Ovary (tissue), 9 donors: ENCODE measurements around the gene CRB1. TPM values are rescaled to one million over a fixed set of nuclear protein-coding genes. Genes with fewer than 3 reads are reported as not detected.
"Not testable (repeated sequence)": the region's sequence is repeated elsewhere in the genome, so short reads cannot be mapped to it uniquely, and the experiment has no call there.

Experiments used
- DNase-seq, 5 donors: peaks; one replicate each; pipeline ENCODE4 v3.0.0-alpha.2; 2019 to 2020
- H3K27ac ChIP-seq, 2 donors: fragments of 200-600 bp; one replicate each; pipeline versions ENCODE4 v1.5.1 to v1.8.0; 2019 to 2022
- H3K27me3 ChIP-seq: fragments of 200-600 bp; one replicate; pipeline ENCODE4 v1.8.0; 2022
- H3K36me3 ChIP-seq: fragments of 200-600 bp; sonication (generic); one replicate; pipeline ENCODE4 v1.5.1; 2019
- H3K4me1 ChIP-seq: one replicate; pipeline ENCODE4 v1.8.1; 2013; ENCODE audit warnings: mild to moderate bottlenecking, moderate library complexity; ENCODE audit not compliant: insufficient read depth
- H3K4me3 ChIP-seq: fragments of 200-600 bp; sonication (generic); one replicate; pipeline ENCODE4 v1.5.1; 2017
- H3K9me3 ChIP-seq, 2 donors: fragments of 200-600 bp in 1 of 2; sonication (generic) in 1 of 2; one replicate each; pipeline versions ENCODE4 v1.5.1 to v1.8.1; 2013 to 2019; ENCODE audit warnings: mild to moderate bottlenecking in 1 of 2, moderate library complexity in 1 of 2
- EP300 ChIP-seq: sonication (generic); formaldehyde crosslinking; IDR thresholded peaks from one replicate; pipeline ENCODE4 v1.6.1; 2017; ENCODE audit warnings: antibody characterized with exemption
- POLR2A ChIP-seq: fragments of 450-650 bp; IDR thresholded peaks from one replicate; pipeline ENCODE4 v1.6.1; 2017; ENCODE audit warnings: antibody characterized with exemption, mild to moderate bottlenecking, moderate library complexity
- WGBS, 3 donors: extraction: QIAGEN DNeasy Blood & Tissue Kit in 1 of 3; methylation state at CpG; one replicate each; pipeline versions ENCODE4 v1.1.5 to v1.1.7; 2013 to 2017; 5-methylcytosine and 5-hydroxymethylcytosine counted together
- intact Hi-C, 4 donors: fragments of 100-400 bp; cut with DNase I; formaldehyde crosslinking; loops; one replicate each; pipeline versions ENCODE4 v1.11.0 to v1.15.1; 2022 to 2023
- polyA plus RNA-seq, 2 donors: library from polyadenylated mRNA; stranded (reverse); fragments of 200-250 nt in 1 of 2; fragments of 350-450 nt in 1 of 2; fragmentation: Illumina TruSeq in 1 of 2; extraction: RNeasy Lipid Tissue Mini Kit (QIAGEN cat#74804) in 1 of 2; gene quantifications; one replicate each; pipeline ENCODE4 v1.2.3, GENCODE V29; 2013 to 2014
- total RNA-seq, 7 donors: library from RNA; depleted of rRNA in 2 of 7; stranded (reverse); fragments of >200 nt in 2 of 7; fragmentation: NEBNext Ultra II Directional in 3 of 7; extraction: Animal tissue kit (Norgen Biotek cat#: 25700) in 3 of 7; gene quantifications; one replicate each; pipeline versions ENCODE4 v1.1.0 to v1.2.4, GENCODE V29; 2016 to 2023
- TF ChIP-seq, protein P1 (sequence below), 3 donors: fragments of 450-650 bp in 2 of 3; fragments of 200-600 bp in 1 of 3; IDR thresholded peaks; one replicate each; pipeline versions ENCODE4 v1.5.1 to v1.8.0; 2016 to 2022; ENCODE audit warnings: antibody characterized with exemption in 3 of 3, mild to moderate bottlenecking in 1 of 3
- donor health status: DM: no; HTN: no; CAD: no; lungs with moderate emphysema.
- donor health status: DM: no; HTN: no; CAD: no.
- donor health status: Bipolar disorder and iron deficiency.
- donor health status: DM: yes; HTN: yes; CAD: no.
- donor health status: DM: no; HTN: no; CAD: no.
- donor health status: DM: yes; HTN: yes; CAD: no.

Gene CRB1
- total and polyA plus RNA-seq, 9 donors = 0.60 to 4.0 (median 1.1) TPM

DNA sequence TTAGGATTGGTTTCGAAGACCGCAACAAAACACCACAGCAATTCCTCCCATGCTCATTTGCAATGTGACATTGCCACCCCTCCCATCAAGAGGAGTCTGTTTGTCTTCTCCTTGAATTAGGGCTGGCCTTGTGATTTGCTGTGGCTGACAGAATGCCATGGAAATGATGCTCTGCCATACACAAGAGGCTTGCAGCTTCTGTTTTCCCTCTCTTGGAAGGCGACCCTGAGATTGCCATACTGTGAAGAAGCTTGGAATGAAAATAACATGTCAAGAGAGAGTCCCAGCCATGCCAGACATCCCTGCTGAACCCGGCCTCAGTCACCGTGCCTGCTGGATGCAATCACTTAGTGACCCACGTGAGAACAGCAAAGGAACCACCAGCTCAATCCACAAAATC, 212.4 kb downstream of the CRB1 start:
- DNase-seq = no peak
- Histone ChIP-seq H3K36me3 (no peaks in the 10 kb centered on the region), H3K4me3 (no peak overlapping the region), H3K27ac (no peak overlapping the region), H3K4me1 (no peaks in the 10 kb centered on the region), H3K9me3 (no peaks in the 10 kb centered on the region), H3K27me3 (no peaks in the 10 kb centered on the region)
- TF ChIP-seq, protein P1, sequence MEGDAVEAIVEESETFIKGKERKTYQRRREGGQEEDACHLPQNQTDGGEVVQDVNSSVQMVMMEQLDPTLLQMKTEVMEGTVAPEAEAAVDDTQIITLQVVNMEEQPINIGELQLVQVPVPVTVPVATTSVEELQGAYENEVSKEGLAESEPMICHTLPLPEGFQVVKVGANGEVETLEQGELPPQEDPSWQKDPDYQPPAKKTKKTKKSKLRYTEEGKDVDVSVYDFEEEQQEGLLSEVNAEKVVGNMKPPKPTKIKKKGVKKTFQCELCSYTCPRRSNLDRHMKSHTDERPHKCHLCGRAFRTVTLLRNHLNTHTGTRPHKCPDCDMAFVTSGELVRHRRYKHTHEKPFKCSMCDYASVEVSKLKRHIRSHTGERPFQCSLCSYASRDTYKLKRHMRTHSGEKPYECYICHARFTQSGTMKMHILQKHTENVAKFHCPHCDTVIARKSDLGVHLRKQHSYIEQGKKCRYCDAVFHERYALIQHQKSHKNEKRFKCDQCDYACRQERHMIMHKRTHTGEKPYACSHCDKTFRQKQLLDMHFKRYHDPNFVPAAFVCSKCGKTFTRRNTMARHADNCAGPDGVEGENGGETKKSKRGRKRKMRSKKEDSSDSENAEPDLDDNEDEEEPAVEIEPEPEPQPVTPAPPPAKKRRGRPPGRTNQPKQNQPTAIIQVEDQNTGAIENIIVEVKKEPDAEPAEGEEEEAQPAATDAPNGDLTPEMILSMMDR (IDR thresholded peaks at IDR 0.05) = no peak
- TF ChIP-seq POLR2A (no peak), EP300 (no peak)
- WGBS, 3 donors = 87 to 92% (median 91%) methylated on average over 6 of the region's 6 CpGs
- intact Hi-C loops = no loop called here

DNA sequence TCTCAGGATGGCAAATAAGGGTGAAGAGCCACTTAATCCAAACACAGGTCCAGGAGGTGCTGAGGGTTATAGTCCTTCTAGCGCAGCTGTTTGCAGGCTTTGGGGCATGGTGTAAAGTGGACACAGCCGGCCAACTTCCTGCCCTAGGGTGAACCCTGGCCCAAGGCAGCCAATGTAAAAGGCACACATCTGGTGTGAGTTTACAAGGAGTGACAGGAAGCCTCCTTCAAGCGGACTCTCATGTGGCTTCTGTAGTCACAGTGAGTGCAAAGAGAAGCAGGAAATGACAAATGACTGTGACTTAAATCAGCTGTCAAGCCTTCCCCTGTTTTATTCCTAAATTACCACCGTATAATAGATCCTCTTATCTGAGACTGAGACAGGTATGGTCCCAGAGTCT, 213.0 kb downstream of the CRB1 start:
- H3K27ac ChIP-seq = no peak overlapping the region
- H3K4me3 ChIP-seq = no peak overlapping the region
- intact Hi-C loops = no loop called here
- DNase-seq = no peak
- WGBS, 3 donors = 66 to 75% (median 69%) methylated on average over 4 of the region's 4 CpGs
- no peaks in the 10 kb centered on the region for H3K27me3 ChIP-seq
- H3K9me3 ChIP-seq = no peaks in the 10 kb centered on the region
- no peaks in the 10 kb centered on the region for H3K36me3 ChIP-seq
- TF ChIP-seq EP300 (no peak), POLR2A (no peak)
- TF ChIP-seq, protein P1 (IDR thresholded peaks at IDR 0.05) = no peak
- H3K4me1 ChIP-seq = no peaks in the 10 kb centered on the region

DNA sequence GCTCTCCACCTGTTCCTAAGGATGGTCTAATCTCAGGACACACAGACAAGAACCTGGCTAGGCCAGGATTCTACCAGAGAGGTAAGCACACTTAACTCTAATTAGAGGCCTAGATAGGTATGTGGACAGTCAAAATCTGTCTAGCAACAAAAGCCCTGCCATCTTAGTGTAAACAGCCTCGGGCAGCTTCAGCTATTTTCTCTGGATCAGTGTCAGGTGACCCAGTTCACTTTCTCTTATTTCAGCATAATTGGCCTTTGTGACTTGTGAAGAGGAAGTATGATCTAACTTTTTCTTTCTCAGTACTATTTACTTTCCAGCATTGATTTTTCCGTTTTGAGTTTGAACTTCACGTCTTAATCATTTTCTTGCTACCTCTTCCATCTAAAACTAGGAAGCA, 217.7 kb downstream of the CRB1 start:
- Histone ChIP-seq H3K27me3 (no peaks in the 10 kb centered on the region), H3K4me1 (no peaks in the 10 kb centered on the region), H3K27ac (no peak overlapping the region), H3K36me3 (no peaks in the 10 kb centered on the region), H3K4me3 (no peak overlapping the region), H3K9me3 (no peaks in the 10 kb centered on the region)
- 79 to 86% (median 83%) methylated on average over 3 of the region's 3 CpGs for WGBS, 3 donors
- intact Hi-C loops = no loop called here
- TF ChIP-seq, protein P1 (IDR thresholded peaks at IDR 0.05) = no peak
- TF ChIP-seq EP300 = no peak
- TF ChIP-seq POLR2A = no peak
- no peak for DNase-seq

DNA sequence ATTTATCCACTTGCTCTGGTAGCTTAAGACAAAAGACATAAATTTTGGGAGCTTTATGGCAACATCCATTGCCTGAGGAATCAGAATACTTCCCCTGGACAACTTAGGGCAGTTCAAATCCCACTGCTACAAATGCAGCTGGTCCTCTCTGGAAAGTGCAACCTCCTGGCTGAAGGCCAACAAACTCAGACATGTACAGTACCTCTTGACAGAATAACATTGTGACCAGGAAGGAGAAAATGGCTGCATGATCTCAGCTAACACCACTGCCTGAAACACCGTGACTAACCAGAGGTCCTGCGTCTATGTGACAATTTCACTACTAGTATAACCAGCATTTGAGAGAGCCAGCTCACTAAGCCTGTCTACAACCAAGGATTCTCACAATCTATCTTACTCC, 218.9 kb downstream of the CRB1 start:
- TF ChIP-seq POLR2A (no peak), EP300 (no peak)
- TF ChIP-seq, protein P1 (IDR thresholded peaks at IDR 0.05) = no peak
- intact Hi-C loops = no loop called here
- DNase-seq = no peak
- Histone ChIP-seq H3K9me3 (no peaks in the 10 kb centered on the region), H3K27me3 (no peaks in the 10 kb centered on the region), H3K4me3 (no peak overlapping the region), H3K36me3 (no peaks in the 10 kb centered on the region), H3K27ac (no peak overlapping the region), H3K4me1 (no peaks in the 10 kb centered on the region)
- 84 to 94% (median 90%) methylated on average over 2 of the region's 2 CpGs for WGBS, 3 donors

DNA sequence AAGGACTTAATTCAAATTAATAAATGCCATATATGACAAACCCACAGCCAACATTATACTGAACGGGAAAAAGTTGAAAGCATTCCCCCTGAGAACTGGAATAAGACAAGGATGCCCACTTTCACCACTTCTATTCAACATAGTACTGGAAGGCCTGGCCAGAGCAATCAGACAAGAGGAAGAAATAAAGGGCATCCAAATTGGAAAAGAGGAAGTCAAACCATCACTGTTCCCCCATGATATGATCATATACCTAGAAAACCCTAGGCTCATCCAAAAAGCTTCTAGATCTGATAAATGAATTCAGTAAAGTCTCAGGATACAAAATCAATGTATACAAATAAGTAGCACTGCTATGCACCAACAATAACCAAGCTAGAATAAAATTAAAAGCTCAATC, 223.5 kb downstream of the CRB1 start:
- H3K27ac ChIP-seq, DNase-seq, H3K4me3 ChIP-seq, H3K4me1 ChIP-seq, H3K9me3 ChIP-seq, intact Hi-C loops, H3K36me3 ChIP-seq, H3K27me3 ChIP-seq: not testable (repeated sequence)
- 96 to 100% (median 96%) methylated on average over 1 of the region's 1 CpG for WGBS, 3 donors
